Lower leg skin (tissue), 3 donors: ENCODE measurements around the gene UNC5C.

Source experiments
- CTCF ChIP-seq, 3 donors: fragments of 450-650 bp; IDR thresholded peaks; one replicate each; pipeline ENCODE4 v1.5.1; 2016; ENCODE audit warnings: antibody characterized with exemption in 3 of 3, mild to moderate bottlenecking in 3 of 3, moderate library complexity in 2 of 3
- POLR2A ChIP-seq, 2 donors: fragments of 450-650 bp; IDR thresholded peaks; one replicate each; pipeline ENCODE4 v1.6.1; 2016 to 2017; ENCODE audit warnings: antibody characterized with exemption in 2 of 2, mild to moderate bottlenecking in 1 of 2, moderate library complexity in 1 of 2

- no peak for TF ChIP-seq CTCF (IDR thresholded peaks at IDR 0.05)
- TF ChIP-seq POLR2A (IDR thresholded peaks at IDR 0.05): no peak
Measured at GRCh38 chr4:95114521-95114920, 434.3 kb downstream of the UNC5C start.
